ENCODE measurements around the gene RPTOR.

DNA sequence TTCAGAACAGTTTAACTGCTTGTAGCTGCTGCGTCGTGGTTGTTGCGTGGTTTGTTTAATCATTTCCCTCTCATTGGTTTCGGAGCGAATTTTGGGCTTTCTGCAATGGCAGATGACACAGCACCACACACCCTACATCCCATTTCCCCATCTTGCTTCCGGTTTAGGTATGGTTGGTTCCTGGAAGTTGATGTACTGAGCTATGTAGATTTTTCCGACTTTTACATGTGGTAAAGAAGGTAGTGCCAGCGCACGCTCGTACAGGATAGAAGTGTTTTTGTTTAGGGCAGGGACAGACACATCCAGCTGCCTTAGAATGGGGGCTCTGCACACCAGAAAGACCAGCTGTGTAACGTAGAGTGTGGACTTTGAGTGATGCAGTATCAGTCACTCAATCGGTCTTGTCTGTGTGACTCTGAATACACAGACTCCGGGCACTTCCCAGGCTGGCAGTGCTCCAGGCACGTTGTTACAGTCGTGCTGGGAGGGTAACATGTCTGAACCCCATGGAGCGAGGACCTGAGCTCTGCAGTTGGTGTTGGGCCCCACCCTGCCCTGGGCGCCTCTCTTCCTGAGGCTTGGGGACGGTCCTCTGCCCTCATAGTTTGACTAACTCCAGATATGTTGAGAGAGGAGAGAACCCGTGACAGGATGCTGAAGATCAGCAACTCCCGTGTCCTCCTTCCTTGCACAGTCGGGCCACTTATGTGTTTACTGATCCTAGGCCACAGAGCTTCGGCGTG lies 275.0 kb downstream of the RPTOR start:
- TF ChIP-seq EZH2 (IDR thresholded peaks at IDR 0.05; ENCODE audit: borderline replicate concordance, insufficient read depth, low read length, poor library complexity, severe bottlenecking) (no peak), POLR2AphosphoS5 (IDR thresholded peaks at IDR 0.05) (no peak), RAD21 (conservative IDR thresholded peaks at IDR 0.05) (no peak), EP300 (conservative IDR thresholded peaks at IDR 0.05; ENCODE audit: poor library complexity, severe bottlenecking) (no peak)
- TF ChIP-seq, protein P1, sequence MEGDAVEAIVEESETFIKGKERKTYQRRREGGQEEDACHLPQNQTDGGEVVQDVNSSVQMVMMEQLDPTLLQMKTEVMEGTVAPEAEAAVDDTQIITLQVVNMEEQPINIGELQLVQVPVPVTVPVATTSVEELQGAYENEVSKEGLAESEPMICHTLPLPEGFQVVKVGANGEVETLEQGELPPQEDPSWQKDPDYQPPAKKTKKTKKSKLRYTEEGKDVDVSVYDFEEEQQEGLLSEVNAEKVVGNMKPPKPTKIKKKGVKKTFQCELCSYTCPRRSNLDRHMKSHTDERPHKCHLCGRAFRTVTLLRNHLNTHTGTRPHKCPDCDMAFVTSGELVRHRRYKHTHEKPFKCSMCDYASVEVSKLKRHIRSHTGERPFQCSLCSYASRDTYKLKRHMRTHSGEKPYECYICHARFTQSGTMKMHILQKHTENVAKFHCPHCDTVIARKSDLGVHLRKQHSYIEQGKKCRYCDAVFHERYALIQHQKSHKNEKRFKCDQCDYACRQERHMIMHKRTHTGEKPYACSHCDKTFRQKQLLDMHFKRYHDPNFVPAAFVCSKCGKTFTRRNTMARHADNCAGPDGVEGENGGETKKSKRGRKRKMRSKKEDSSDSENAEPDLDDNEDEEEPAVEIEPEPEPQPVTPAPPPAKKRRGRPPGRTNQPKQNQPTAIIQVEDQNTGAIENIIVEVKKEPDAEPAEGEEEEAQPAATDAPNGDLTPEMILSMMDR (IDR thresholded peaks at IDR 0.05; ENCODE audit: poor library complexity, severe bottlenecking): no peak
- TF ChIP-seq, protein P2, sequence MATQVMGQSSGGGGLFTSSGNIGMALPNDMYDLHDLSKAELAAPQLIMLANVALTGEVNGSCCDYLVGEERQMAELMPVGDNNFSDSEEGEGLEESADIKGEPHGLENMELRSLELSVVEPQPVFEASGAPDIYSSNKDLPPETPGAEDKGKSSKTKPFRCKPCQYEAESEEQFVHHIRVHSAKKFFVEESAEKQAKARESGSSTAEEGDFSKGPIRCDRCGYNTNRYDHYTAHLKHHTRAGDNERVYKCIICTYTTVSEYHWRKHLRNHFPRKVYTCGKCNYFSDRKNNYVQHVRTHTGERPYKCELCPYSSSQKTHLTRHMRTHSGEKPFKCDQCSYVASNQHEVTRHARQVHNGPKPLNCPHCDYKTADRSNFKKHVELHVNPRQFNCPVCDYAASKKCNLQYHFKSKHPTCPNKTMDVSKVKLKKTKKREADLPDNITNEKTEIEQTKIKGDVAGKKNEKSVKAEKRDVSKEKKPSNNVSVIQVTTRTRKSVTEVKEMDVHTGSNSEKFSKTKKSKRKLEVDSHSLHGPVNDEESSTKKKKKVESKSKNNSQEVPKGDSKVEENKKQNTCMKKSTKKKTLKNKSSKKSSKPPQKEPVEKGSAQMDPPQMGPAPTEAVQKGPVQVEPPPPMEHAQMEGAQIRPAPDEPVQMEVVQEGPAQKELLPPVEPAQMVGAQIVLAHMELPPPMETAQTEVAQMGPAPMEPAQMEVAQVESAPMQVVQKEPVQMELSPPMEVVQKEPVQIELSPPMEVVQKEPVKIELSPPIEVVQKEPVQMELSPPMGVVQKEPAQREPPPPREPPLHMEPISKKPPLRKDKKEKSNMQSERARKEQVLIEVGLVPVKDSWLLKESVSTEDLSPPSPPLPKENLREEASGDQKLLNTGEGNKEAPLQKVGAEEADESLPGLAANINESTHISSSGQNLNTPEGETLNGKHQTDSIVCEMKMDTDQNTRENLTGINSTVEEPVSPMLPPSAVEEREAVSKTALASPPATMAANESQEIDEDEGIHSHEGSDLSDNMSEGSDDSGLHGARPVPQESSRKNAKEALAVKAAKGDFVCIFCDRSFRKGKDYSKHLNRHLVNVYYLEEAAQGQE (IDR thresholded peaks at IDR 0.05; ENCODE audit: borderline replicate concordance): no peak
